SK-N-SH (cell line): ENCODE results near the gene NOCT. TPM values are rescaled to one million over a fixed set of nuclear protein-coding genes. Genes with fewer than 3 reads are reported as not detected.
A peak's percentile ranks its signal among the peaks of the same experiment; 100 is the strongest.

Source experiments
- CTCF ChIP-seq: fragments of 200-600 bp; sonication (generic); IDR thresholded peaks from 2 replicates; pipeline ENCODE4 v1.6.1; 2017; ENCODE audit warnings: antibody characterized with exemption, mild to moderate bottlenecking, moderate library complexity
- ELF1 ChIP-seq: IDR thresholded peaks from 2 replicates; pipeline ENCODE4 v1.4.0; 2012
- EZH2phosphoT487 ChIP-seq: fragments of 200-600 bp; sonication (generic); IDR thresholded peaks from 2 replicates; pipeline ENCODE4 v1.6.1; 2017; ENCODE audit warnings: low read depth, mixed run types, mild to moderate bottlenecking, antibody characterized with exemption, moderate library complexity, borderline replicate concordance
- FOXJ3 ChIP-seq: sonication (generic); formaldehyde crosslinking; IDR thresholded peaks from 2 replicates; pipeline ENCODE4 v1.5.1; 2020; ENCODE audit warnings: mild to moderate bottlenecking, missing genetic modification reagents
- JUND ChIP-seq: IDR thresholded peaks from 2 replicates; pipeline ENCODE4 v1.4.0; 2012
- NRF1 ChIP-seq: IDR thresholded peaks from 2 replicates; pipeline ENCODE4 v1.6.1; 2012; ENCODE audit warnings: low read depth, mild to moderate bottlenecking, low read length
- RAD21 ChIP-seq: IDR thresholded peaks from 2 replicates; pipeline ENCODE4 v1.6.1; 2012; ENCODE audit warnings: mild to moderate bottlenecking, low read length
- REST ChIP-seq: IDR thresholded peaks from 2 replicates; pipeline ENCODE4 v1.6.1; 2012; ENCODE audit warnings: mild to moderate bottlenecking, low read depth, low read length, moderate library complexity
- RFX5 ChIP-seq: IDR thresholded peaks from 2 replicates; pipeline ENCODE4 v1.6.1; 2012; ENCODE audit warnings: mild to moderate bottlenecking, improper control_type of control experiment, low read length
- RXRA ChIP-seq: IDR thresholded peaks from 2 replicates; pipeline ENCODE4 v1.4.0; 2012; ENCODE audit warnings: low read depth, mild to moderate bottlenecking, borderline replicate concordance
- SIN3A ChIP-seq: IDR thresholded peaks from 2 replicates; pipeline ENCODE4 v1.6.1; 2012; ENCODE audit warnings: low read depth, mild to moderate bottlenecking, low read length, moderate library complexity, borderline replicate concordance
- TEAD4 ChIP-seq: IDR thresholded peaks from 2 replicates; pipeline ENCODE4 v1.4.0; 2012; ENCODE audit warnings: mild to moderate bottlenecking, borderline replicate concordance; ENCODE audit not compliant: insufficient read depth
- USF2 ChIP-seq: fragments of 150-350 bp; IDR thresholded peaks from 2 replicates; pipeline ENCODE4 v1.6.1; 2017; ENCODE audit warnings: antibody characterized with exemption, low read length, low read depth, borderline replicate concordance
- YY1 ChIP-seq: IDR thresholded peaks from 2 replicates; pipeline ENCODE4 v1.4.0; 2012; ENCODE audit warnings: low read depth, mild to moderate bottlenecking
- ZBTB33 ChIP-seq: IDR thresholded peaks from 2 replicates; pipeline ENCODE4 v1.4.0; 2012; ENCODE audit warnings: low read depth, borderline replicate concordance
- polyA plus RNA-seq, 3 experiments: library from polyadenylated mRNA; depleted of rRNA; stranded (reverse); fragments of >200 nt; gene quantifications; 2 replicates each; pipeline ENCODE4 v1.2.3, GENCODE V29; 2012

Gene NOCT
- polyA plus RNA-seq, 1 of the 3 experiments (the other 2 are of a cell fraction): 3.8 TPM

- TF ChIP-seq REST: 0 out of 2 replicates have a peak, but pooled peaks have one; percentile 32
- TF ChIP-seq RXRA: no peak
- peak; percentile 39; the same call in 1 of the 2 replicates for TF ChIP-seq CTCF
- TF ChIP-seq JUND: no peak
- no peak for TF ChIP-seq NRF1
- no peak for TF ChIP-seq EZH2phosphoT487
- no peak for TF ChIP-seq TEAD4
- no peak for TF ChIP-seq RFX5
- no peak for TF ChIP-seq FOXJ3
- no peak for TF ChIP-seq USF2
- peak; percentile 47 for TF ChIP-seq SIN3A
- peak; percentile 16; the same call in 1 of the 2 replicates for TF ChIP-seq ELF1
- no peak for TF ChIP-seq RAD21
- TF ChIP-seq ZBTB33: no peak
- TF ChIP-seq YY1: peak; percentile 84
- TF ChIP-seq, all 33 proteins: peak for 11
These were observed 68.6 kb downstream of the NOCT start (continued) for GRCh38 chr4:139083956-139084803.
